ENCODE measurements around the gene PMEPA1. TPM values are rescaled to one million over a fixed set of nuclear protein-coding genes. Genes with fewer than 3 reads are reported as not detected.

The PMEPA1 gene
- polyA plus RNA-seq, 4 donors: 20.3 to 23.7 (median 22.0) TPM

DNA sequence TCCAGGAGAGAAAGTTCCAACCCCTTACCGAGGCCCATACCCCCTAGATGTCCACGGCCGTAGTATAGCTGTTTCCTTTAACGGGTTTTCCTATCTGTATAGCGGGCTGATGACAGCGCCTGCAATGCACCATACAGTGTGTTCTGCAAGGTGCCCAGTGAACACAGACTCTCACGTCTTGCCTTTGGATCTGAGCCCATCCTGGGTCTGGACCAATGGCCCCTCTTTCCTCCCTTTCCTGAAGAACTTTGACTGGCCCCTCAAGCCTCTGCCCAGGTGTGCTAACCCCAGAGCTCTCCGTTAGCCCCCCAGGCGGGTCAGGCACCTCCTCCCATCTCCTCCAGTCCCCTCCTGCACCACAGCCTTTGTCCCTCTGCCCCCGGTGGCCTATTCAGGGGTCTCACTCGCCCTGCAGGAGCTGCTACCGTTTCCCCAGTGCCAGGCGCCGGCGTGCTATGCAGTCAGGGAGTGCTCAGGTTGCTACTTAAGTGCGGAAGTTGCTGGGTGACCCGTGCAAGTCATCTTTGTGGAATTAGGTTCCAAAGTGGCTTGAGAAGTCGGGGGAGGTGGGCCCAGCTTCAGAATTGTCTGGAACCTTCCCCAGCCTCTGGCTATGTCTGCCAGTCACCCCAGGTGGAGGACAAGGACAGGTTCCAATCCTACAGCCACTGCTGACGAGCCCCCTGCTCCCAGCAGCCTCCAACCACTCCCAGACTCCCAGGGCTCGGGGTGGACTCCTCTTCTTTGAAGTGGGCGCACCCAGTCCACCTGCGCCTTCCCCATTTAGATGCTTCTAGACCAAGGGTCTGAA is 54.6 kb downstream of the PMEPA1 start:
- no peak for DNase-seq (ENCODE audit: low read depth in 4 of 4, low spot score in 3 of 4)

DNA sequence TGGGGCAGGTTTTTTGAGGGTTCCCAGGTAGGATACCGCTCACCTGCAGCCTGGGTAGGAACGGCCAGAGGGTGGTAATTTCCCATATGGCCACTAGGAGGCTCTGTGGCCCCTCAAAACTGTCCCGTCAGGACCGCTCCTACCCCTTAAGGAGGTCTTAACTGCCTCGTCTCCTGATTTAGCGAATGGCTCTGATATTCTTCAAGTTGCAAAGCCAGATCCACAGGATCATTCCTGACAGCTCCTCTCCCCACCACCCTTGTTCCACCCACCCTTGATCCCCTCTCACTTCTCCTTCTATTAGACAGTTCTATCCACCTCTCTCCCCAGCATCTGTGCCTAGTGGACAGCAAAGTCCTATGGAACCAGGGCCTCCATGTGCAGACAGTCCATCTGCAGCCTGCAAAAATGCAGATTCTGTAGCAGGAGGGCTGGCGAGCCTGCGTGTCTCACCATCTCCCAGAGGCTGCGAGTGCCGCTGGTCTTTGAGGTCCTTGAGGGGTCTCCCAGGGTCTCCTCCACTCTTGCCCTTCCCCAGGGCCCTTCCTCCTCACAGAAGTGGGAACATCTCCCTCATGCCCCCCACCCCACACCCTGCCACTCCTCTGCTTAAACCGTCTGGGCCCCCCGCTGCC is 55.3 kb downstream of the PMEPA1 start:
- peak; percentile 40 to 52 (median 50) for DNase-seq (ENCODE audit: low read depth in 4 of 4, low spot score in 3 of 4)

DNA sequence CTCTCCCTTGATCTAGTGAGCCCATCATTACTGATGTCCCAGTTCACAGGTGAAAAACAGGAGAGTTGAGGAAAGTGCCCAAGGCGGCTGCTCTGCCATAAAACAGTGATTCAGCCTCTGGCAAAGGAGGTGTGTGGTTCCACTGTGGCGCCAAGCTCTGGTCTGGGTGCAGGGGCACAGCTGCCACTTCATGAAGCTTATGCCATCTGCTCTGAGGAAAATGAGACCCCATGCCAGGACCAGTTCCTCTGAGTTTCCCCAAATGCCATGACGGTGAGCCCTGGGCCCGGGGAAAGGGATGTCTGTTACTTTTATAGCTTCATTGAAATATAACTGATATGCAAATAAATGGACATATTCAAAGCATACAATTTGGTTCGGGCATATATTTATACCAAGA is 55.9 kb downstream of the PMEPA1 start:
- no peak for DNase-seq (ENCODE audit: low read depth in 4 of 4, low spot score in 3 of 4)

DNA sequence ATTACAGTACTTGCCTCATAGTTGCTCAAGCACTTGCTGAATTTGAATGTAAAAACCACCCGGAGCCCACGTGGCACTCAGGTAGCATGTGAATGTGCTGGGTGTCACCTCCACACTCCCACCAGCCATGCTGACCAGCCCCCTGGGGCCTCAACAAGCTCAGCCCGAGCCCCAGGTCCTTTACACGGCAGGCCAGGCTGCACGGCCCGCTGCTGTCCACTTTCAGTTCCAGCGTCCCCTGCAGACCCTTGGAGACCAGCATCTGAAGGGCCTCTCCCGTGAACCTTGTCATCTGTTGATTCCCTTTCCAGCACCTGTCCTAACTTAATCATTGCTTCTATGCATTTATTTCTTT is 56.3 kb downstream of the PMEPA1 start:
- DNase-seq (ENCODE audit: low read depth in 4 of 4, low spot score in 3 of 4): no peak

- DNase-seq (ENCODE audit: low read depth in 4 of 4, low spot score in 3 of 4): no peak
These were observed 56.9 kb downstream of the PMEPA1 start for GRCh38 chr20:57652606-57653545.

DNA sequence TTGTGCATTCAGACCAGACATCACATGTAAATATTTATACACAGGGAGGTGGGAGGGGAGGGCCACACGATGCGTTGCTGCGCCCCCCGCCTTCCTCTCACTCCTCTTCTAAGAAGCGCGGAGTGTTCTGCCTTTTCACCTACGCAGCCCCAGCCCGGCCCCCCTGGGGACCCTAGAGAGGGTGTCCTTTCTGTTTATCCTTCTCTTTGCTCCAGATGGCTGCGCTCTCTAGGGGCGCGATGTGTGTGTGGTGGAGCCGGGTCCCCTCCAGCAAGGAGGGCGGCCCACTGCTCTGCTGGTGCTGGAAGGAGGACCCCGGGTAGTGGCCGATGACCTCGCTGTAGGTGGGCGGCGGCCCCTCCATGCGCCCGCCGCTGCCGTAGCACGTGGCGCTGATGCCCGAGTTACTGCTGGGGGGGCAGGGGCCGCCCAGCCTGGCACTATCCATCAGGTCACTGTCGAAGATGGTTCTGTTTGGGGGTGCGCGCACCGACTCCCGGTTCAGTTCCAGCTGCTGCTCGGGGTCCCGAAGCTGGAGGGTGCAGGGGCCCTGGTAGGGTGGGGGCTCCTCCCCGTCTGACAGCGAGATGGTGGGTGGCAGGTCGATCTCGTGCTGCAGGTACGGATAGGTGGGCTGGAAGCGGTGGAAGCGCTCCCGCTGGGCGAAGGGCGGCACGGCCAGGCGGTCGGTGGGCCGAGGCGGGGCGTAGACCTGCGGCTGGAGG is 57.8 kb downstream of the PMEPA1 start:
- no peak for DNase-seq (ENCODE audit: low read depth in 4 of 4, low spot score in 3 of 4)

DNA sequence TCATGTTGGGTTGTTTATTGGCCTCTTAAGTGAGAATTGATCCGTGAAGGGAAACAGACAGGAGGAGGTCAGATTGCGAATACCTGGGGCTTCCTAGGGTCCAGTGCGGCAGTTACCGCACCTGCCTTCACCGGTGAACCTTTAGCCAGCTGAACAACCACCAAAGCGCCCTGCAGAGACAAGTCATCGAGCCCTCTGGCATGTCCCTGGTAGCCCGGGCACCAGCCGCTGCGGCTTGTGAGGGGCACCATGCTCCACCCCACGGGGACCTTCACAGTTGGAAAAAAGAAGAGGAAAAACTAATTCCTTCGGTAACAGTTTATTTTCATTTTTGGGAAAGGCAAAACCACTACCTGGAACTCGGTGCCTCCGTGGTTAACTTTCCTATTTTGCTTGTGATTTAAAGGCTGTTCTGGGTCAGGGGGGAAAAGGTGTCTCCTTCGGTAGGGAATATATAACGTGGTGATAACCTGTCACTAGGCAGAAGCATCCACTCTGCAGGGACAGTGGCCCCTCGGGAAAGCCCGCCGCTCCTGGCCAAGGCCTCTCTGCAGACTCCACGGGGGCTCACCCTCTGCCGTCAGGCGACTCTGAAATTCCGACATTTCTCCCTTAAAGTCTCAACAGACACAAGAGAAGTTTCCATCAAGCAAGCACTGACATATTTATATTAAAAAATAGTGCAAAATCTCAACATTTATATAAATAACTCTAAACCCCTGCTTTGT is 58.9 kb downstream of the PMEPA1 start:
- no peak for DNase-seq (ENCODE audit: low read depth in 4 of 4, low spot score in 3 of 4)

GRCh38 chr20:57650266-57650665 is 59.5 kb downstream of the PMEPA1 start:
- DNase-seq (ENCODE audit: low read depth in 4 of 4, low spot score in 3 of 4): no peak

DNA sequence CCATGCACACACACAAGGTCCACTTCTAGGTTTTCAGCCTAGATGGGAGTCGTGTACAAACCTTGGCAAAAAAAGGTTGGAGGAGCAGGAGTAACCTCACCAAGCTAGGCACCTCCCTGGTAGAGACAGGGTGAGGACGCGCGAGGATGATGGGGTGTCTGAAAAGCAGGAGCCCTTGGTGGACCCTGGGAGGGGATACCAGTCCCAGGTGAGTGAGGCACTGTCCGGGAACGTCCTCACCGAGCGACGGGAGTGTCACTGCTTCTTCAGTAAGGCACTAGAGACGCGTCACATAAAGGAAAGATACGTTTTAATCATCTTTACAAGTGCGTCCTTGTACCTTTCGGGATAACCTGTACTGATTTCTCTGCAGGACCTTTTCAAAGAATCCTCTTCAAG is 60.2 kb downstream of the PMEPA1 start:
- no peak for DNase-seq (ENCODE audit: low read depth in 4 of 4, low spot score in 3 of 4)

DNA sequence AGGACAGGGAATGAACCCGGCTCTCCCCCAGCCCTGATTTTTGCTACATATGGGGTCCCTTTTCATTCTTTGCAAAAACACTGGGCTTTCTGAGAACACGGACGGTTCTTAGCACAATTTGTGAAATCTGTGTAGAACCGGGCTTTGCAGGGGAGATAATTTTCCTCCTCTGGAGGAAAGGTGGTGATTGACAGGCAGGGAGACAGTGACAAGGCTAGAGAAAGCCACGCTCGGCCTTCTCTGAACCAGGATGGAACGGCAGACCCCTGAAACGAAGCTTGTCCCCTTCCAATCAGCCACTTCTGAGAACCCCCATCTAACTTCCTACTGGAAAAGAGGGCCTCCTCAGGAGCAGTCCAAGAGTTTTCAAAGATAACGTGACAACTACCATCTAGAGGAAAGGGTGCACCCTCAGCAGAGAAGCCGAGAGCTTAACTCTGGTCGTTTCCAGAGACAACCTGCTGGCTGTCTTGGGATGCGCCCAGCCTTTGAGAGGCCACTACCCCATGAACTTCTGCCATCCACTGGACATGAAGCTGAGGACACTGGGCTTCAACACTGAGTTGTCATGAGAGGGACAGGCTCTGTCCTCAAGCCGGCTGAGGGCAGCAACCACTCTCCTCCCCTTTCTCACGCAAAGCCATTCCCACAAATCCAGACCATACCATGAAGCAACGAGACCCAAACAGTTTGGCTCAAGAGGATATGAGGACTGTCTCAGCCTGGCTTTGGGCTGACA is 60.8 kb downstream of the PMEPA1 start:
- no peak for DNase-seq (ENCODE audit: low read depth in 4 of 4, low spot score in 3 of 4)

- DNase-seq (ENCODE audit: low read depth in 4 of 4, low spot score in 3 of 4): no peak
These were observed 61.7 kb downstream of the PMEPA1 start for GRCh38 chr20:57647933-57648785.

DNA sequence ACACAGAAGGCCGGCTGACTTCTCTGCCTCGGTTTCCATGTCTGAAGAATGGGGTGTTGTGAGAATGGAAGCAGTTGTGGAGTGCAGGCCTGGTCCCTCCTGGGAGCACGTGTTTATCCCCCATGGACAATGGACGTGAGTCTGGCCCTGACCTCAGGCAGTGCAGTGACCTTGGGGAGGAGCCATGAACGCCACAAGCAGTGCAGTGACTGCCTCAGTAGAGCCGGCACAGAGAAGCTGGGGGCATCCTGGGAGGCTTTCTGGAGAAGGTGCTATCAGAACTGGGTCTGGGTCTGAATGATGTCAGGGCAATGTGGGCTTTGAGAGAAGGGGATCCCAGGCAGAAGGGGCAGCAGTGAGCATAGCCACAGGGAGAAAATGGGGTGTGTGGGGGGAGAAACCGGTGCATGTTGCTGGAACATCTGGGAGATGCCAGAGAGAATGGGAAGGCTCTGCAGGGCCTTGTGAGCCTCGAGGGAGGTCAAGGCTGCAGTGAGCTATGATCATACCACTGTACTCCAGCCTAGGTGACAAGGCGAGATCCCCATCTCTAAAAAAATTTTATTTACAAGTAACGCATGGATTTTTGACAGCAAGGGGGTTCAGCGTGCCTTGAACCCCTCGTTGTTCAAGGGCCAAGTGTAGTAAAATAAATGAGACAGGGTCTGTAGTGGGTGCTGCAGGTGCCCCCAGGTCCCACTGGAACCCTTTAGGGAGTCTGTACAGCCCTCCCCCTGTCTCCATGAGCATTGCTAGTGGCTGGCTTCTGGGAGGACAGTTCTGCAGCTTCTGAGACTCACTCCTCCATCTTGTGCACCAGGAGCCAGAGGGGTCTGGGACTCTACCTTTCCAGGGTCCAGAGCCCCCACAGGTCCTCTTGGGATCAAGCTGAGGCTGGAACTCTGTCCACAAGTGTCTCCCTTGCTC is 62.5 kb downstream of the PMEPA1 start:
- DNase-seq (ENCODE audit: low read depth in 4 of 4, low spot score in 3 of 4): no peak

- DNase-seq (ENCODE audit: low read depth in 4 of 4, low spot score in 3 of 4): no peak
These were observed 70.9 kb downstream of the PMEPA1 start for GRCh38 chr20:57638895-57639236.

DNA sequence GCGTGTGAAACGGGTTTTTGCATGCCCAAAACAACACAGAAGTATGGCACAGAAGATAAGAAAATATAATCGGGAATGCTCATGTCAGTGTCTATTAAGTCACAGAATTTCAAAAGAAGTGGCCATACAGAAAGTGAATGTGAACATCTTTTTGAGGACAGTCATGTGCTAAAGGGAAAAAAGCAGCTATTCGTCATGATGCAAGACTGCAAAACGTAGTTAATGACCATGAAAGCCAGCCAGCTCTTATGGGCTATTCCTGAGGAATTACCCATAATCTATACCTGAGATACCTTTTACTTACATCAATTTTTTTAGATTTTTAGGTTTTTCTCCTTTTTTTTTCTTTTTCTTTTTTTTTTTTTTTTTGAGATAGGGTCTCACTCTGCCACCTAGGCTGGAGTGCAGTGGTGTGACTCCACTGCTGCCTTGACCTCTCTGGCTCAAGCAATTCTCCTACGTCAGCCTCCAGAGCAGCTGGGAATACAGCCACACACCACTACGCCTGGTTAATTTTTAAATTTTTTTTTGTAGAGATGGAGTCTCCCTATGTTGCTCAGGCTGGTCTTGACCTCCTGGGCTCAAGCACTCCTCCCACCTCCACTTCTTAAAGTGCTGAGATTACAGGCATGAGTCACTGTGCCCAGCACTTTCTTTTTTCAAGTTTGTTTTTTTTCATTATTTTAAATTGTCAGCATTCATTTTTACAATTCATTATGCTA is 71.5 kb downstream of the PMEPA1 start:
- DNase-seq (ENCODE audit: low read depth in 4 of 4, low spot score in 3 of 4): no peak

GRCh38 chr20:57633945-57634491 is 75.8 kb downstream of the PMEPA1 start:
- DNase-seq (ENCODE audit: low read depth in 4 of 4, low spot score in 3 of 4): no peak

DNA sequence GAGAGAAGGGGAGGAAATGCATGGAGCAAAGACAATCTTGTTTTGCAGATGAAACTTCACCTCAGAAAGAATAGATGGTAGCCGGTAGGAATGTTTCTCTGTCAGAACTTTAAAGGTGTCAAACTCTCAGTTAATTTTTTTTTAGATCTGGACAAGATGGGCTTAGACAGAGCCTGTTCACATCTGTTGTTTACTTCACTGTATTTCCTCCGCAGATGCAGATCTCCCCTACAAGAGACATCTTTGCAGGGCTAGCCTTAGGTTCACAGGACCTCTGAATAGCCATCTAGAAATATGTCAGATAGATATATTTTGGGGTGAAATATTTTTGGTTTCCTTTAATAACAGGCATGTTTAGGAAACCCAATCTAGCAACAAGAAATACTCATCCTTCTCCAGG is 77.5 kb downstream of the PMEPA1 start:
- no peak for DNase-seq (ENCODE audit: low read depth in 4 of 4, low spot score in 3 of 4)

Measured in right renal pelvis (tissue), 4 donors.